GM19395 (cell line): ENCODE results near the gene NPAS2.

Experiments used
- ATAC-seq: cut with Tn5 transposase; IDR thresholded peaks from one replicate; pipeline ENCODE4 v1.9.1; 2021; ENCODE audit warnings: mild to moderate bottlenecking, moderate library complexity; ENCODE audit not compliant: unreplicated experiment

Gene NPAS2

DNA sequence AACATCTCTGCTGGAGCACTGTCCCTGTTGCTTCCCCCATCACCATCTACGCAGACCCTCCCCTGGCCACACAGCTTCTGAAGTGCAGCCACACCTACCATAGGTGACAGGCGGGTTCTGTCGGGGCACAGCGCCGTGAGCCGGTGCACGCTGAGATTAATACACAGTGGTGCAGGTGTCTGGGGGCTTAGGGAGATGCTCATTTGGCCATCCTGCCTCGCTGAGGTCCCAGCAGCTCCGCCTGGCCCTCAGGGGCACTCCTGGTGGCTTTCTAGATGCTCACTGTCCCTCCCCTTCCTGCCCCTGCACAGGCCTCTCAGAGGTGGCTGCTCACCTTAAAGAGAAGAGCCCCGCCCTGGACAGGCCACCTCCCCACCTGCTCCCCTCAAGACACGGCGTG is 163.3 kb downstream of the NPAS2 start:
- ATAC-seq, result no peak

DNA sequence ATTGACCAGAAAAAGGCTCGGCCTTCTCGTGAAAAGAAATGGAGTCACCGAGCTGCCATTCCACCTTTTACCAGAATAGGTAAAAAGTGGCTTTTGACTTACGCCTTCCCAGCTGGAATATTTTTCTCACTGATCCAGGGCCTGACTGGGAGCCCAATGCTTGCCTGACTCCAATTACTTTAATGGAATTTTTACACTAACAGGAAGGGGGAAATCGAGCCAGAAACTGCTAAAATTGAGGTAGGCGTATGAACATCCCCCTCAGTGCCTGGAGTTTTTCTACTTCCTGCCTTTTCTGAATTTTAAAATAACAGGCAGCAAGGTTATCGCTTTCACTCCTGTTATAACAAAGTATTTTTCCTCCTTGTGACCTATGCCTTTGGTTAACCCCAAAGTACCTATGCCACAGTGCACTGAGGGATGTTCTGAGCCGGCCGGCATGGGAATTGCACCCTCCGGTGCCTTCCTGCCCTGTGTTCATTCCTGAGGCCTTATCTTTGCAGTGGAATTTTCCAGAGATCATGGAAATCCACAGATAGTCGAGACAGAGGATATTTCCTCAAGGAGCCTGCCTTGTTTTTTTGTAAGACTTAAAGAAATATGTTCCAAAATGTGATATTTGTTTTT is 163.9 kb downstream of the NPAS2 start:
- no peak for ATAC-seq

DNA sequence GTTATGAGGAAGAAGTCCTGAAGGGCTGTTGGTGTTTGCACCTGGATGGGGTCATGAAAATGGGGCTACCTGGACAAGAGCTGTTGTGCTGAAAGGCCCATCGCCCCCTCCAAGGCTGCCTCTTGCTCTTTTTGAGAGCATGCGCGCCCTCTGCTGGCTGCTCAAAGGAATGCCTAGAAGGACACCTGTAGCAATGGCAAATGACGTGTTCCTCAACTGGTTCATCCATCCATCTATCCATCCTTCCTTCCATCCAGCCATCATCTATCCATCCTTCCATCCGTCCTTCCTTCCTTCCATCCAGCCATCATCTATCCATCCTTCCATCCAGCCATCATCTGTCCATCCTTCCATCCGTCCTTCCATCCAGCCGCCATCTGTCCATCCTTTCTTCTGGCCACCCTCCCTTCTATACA is 165.0 kb downstream of the NPAS2 start:
- ATAC-seq, result peak; percentile 77

DNA sequence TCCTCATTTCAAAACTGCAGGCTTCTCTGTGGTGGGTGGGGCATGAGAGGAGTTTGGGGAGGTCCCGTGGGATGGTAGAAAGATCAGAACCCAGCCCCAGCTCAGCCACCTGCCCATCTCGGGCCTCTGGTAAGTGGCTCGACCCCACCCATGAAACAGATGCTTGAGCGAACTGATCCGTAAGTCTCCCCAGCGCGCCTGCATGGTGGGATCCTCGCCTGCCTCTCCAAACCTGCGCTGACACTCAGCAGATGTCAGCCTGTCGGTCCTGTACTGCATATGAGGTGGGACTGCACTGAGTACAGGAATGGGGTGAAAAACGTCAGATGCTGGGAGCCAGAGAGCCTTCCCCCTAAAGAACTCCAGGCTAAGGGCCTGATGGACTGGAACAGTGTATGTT is 166.2 kb downstream of the NPAS2 start:
- ATAC-seq, result no peak

DNA sequence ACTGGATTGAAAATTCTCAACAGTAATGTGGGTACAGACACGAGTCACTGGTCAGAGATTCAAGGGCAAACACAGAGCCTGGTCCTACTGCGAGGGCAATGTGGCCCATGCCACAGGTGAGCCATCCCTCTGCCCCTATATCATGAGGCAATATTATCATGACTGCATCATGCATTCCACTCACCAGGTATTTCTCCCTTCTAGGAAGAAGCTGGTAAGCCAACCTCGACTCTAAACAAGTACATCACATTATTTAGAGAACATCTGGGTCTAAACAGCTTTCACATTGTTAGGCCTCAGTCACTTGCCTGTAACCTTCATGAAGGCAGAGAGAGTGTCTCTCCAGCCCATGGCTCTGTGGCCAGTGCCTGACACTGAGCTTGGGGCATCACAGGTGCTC is 167.6 kb downstream of the NPAS2 start:
- no peak for ATAC-seq

DNA sequence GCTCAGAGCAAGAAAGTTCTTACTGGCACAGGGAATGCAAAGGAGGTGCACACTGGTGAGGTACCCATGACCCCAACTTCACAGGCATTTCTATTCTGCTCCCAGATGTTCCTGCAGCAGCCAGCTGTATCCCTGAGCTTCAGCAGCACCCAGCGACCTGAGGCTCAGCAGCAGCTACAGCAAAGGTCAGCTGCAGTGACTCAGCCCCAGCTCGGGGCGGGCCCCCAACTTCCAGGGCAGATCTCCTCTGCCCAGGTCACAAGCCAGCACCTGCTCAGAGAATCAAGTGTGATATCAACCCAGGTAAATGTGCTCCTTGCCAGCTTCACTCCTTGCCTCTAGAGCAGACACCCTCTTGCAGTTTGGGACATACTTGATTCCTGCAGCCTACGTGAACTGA is 168.0 kb downstream of the NPAS2 start:
- ATAC-seq, result no peak

DNA sequence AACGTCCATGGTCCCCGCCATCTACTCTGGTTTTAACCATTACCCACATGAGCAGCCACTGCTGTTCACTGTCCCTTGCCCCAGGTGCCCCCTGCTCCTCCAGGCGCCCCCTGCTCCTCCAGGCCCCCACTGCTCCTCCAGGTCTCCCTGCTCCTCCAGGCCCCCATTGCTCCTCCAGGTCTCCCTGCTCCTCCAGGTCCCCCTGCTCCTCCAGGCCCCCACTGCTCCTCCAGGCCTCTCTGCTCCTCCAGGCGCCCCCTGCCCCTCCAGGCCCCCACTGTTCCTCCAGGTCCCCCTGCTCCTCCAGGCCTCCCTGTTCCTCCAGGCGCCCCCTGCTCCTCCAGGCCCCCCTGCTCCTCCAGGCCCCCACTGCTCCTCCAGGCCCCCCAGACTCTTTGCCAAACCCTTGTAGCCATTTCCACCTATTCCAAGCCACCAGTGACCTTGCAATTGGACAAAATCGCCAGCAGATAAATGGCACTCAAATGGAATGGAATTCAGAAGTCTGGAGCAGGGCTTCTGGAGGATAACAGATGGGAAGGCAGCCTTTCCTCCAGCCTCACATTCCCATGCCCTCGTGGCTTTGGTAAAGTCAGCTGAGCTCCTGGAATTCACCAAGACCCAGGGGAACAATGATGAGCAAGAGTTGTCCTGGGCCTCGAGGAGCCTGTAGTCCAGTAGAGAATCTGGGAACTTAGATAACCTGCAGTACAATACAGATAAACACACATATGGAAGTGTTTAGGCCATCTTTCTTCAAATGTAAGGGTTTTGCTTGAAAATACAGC is 168.9 kb downstream of the NPAS2 start:
- no peak for ATAC-seq

DNA sequence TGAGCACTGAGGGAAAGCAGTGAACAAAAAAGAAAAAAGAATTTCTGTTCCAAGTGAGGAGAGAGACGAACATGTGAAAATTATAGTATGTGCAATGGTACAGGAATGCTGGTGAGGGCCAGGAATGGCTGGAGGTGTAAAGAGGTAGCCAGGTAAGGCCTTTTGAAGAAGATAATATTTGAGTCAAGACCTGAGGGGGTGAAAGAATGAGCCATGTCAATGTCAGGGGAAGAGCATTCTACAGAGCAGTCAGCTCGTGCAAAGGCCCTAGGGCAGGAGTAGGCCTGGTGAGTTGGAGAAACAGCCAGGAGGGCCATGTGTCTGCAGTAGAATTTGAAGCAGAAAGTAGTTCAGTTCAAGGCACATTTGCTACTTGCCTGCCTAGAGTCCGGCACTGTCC is 169.7 kb downstream of the NPAS2 start:
- no peak for ATAC-seq

DNA sequence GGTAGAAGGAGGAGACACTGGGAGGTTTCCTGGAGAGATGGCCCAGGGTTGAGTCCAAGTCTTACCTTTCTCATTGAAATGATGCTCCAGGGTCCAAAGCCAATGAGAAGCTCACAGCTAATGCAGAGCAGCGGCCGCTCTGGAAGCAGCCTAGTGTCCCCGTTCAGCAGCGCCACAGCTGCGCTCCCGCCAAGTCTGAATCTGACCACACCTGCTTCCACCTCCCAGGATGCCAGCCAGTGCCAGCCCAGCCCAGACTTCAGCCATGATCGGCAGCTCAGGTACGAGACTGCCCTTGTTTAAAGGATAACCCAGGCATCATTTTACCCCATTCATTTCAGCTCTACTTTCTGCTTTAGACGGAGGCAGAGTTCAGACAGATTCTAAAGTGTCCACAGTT is 170.2 kb downstream of the NPAS2 start:
- ATAC-seq, result no peak

DNA sequence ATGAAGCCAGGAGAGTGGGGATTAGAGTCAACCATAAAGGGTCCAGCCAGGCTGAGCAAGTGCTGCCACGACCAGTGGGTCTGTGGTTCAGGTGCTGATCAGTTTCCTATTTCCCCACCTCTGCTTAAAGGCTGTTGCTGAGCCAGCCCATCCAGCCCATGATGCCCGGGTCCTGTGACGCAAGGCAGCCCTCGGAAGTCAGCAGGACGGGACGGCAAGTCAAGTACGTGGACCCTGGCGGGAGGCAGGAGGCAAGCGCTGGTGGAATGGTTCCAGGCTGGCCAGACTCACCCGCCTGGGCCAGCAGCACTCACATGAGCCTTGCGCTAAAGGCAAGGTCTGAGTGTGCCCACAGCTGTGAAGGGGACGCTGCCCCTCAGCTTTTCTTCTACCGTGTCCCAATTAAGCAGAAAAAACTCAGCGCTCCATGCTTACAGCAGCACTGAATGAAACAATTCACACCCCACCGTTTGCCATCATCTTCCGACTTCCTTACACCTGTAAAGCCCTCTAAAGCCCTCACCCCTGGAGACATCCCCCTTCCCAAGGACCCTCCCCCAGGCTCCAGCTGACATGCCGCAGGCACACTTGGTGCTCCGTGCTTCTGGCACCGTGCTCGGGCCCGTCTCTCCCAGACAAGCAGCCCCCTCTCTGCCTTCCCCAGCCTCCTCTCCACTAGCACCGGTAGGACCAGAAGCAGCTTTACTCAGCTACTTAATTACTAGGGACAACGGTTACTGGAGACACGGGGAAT is 170.9 kb downstream of the NPAS2 start:
- no peak for ATAC-seq

DNA sequence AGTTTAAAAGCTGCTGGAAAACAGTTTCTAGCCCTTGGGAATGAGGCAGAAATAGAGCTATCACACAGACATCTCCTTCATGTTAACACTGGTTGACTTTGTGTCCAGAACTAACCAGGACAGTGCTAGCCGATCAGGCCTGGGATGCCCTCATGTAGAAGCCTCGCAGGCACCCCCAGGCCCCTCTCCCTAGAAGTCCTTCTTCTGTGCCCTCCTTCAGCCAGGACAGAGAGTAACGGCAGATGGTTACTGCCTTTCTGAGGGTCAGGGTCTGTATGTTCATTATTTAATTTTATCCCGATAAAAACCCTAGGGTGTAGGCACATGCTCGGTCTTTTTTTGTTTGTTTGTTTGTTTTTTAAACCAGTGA is 171.4 kb downstream of the NPAS2 start:
- ATAC-seq, result no peak

DNA sequence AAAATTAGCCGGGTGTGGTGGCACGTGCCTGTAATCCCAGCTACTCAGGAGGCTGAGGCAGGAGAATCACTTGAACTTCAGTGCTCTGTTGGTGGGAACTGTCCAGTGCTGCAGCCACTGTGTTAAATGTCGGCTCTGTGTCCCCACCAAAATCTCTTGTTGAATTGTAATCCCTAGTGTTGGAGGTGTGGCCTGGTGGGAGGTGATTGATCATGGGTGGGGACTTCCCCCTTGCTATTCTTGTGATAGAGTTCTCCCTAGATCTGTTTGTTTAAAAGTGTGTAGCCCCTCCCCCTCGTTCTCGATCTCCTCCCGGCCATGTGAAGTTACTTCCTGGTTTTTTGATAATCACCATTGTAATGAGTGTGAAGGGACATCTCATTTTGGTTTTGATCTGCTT is 172.3 kb downstream of the NPAS2 start:
- no peak for ATAC-seq

DNA sequence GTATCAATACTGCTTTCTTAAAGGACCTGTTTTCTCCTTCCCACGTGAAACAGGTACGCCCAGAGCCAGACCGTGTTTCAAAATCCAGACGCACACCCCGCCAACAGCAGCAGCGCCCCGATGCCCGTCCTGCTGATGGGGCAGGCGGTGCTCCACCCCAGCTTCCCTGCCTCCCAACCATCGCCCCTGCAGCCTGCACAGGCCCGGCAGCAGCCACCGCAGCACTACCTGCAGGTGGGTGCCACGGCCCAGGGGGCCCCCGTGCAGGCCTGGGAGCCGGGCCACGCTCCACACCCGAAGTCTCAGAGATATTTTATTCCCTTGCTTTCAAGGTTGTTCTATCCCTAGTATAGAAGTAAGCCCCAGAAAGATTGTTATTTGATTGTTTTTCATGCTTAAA is 173.4 kb downstream of the NPAS2 start:
- ATAC-seq, result no peak

DNA sequence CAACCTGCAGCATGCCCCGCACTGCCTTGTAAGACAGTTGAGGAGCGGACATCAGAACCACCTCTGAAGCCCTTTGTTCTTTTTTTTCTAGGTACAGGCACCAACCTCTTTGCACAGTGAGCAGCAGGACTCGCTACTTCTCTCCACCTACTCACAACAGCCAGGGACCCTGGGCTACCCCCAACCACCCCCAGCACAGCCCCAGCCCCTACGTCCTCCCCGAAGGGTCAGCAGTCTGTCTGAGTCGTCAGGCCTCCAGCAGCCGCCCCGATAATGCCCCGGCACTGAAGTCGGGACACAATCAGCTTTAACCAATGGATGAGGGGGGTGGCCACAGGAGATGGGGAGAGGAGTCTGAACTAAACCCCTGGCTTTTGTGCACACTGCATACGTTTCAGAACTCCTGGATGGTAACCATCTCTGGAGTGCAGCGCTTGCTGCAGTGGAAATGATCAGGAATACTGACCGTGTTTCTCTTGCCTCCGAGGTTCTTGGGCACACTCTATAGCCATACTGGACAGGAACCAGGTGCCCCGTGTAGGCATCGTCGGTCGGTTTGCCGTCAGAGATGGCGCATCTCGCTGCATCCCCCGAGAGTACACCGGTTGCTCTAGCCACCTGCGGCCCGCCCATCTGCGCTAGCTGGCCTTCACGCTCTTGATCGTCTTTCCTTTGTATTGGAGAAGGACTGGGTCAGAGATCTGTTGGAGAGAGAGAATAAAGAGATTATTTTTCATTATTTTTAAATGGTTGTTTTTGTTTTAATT is 175.6 kb downstream of the NPAS2 start:
- no peak for ATAC-seq

DNA sequence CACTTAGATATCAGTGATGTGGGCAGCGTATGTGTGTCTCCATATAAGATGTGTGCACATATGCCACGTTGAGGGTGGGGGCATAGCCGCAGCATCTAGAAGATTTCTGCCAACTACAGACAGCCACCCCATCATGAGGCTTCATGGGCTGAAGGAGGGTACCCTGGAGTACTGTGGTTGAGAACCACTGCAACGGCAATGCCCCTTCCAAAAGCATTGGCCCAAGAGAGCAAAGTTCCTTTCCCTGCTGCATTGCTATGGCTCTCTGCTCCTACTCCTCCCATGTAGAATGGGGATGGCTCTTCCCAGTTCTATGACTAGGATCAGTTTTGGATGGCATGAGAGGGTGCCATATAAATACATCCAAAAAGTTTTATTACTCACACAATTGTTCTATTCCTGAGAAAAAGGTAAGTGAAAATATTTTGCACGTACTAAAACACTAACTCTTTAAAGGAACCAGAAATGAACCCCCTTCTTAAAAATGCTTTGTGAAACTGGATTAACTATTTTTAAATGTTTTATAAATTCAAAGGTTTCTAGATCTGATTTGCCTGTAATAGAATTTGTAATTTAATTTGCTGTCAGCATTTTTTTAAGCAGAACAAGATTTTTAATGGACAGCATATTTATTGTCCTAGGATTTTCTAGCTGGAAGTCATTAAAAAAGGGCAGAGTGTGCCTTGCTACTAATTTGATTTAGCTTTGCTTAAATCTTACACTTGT is 177.7 kb downstream of the NPAS2 start:
- no peak for ATAC-seq

DNA sequence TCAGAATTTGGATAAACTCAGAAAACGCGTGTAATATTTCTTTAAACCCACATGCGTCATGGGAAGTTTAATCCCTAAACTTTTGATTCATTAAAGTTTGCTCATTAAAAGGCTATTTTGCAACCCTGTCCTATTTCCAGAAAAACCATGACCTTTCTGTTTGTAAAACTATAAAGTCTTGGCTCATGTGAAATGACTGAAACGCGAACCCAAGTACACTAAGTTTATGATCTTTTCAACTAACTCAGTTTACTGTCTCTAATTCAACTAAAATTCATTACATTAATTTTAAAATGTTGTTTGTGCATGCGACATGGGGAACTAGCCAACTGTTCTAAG is 178.3 kb downstream of the NPAS2 start:
- no peak for ATAC-seq

DNA sequence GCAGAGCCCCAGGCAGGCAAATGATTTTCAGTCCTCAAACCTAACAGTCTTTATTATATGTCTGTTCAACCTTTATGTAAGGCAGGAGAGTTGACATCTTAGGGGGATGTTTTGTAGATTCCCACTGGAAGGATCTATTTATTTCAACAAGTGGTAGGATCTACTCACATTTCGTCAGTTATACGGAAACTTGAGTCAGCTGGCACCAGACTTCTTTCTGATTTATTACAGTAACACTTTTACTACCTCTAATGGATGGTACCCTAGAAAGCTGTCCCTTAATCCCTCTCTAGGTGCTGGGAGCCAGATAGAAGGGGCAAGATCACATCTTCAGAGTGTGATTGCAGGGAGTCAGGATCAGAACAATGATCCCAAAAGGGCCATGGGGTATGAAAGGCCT is 180.1 kb downstream of the NPAS2 start:
- ATAC-seq, result no peak

DNA sequence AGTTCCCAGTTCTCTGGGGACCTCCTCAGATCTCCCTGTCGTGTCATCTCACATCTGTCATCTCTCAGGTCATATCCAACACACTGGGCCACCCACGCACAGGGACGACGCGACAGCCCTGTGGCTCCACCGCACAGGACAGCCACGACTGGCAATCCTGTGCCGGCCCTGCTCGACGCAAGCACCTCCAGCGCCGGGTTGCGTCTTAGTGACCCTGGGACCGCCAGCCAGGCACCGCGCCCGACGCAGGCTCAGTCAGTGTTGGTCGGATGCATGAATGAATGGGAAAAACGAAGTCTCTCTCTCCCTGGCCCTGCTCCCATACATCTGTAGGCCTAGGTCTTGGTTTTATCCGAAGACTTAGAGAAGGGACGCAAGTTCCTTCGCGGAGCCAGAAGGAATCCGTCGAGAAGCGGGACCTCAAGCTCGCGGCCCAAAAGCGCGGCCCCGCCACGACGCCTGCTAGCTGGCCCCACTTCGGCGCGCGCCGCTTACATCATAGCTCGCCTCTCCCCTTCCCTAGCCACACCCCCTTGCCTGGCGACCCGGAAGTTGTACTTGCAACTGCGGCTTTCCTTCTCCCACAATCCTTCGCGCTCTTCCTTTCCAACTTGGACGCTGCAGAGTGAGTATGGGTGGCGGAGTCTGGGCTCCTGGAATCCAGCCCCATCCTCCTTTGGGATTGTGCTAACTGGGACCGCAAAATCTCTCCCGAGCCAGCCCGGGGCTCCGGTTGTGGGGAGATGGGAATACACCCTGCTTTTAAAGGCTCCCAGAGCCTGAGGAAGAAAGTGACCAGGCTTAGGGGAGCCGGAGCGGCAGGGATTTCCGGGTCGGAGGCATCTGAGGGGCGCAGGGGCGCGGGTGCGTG is 182.0 kb downstream of the NPAS2 start, which contains the start of gene RPL31:
TSS of gene RPL31 (plus strand) at position 599 of the 871 bp plus-strand sequence. CDS start 413 bp downstream, outside the sequence.
- ATAC-seq, result peak; percentile 98

DNA sequence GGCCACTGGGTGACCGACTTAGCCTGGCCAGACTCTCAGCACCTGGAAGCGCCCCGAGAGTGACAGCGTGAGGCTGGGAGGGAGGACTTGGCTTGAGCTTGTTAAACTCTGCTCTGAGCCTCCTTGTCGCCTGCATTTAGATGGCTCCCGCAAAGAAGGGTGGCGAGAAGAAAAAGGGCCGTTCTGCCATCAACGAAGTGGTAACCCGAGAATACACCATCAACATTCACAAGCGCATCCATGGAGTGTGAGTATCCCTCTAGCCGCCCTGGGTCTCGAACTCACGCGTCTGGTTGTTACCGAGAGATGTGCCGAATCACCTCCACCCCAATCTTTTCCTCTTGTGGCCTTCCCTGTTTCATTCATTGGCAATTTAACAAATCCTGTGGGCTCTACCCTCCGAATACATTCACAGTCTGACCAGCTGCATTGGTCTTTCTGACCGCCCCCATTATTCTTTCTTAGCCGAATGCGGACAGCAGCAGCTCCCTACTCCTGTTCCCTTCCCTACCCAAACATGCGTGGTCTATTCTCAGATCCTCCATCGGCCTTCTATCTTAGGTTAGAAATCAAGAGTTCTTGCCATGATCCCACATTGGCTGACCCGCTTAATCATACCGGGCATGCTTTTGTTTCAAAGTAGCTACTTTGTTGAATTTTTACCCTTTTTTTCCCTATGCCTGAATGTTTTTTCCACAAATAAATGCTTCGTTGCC is 182.8 kb downstream of the NPAS2 start:
- ATAC-seq, result no peak
